Spleen (tissue), 11 donors: ENCODE data around the gene PTGFR. TPM values are rescaled to one million over a fixed set of nuclear protein-coding genes. Genes with fewer than 3 reads are reported as not detected.

Experiments
- DNase-seq: peaks from one replicate; pipeline ENCODE4 v3.0.0-alpha.2; 2020
- H3K27ac ChIP-seq, 8 donors: fragments of 200-600 bp; sonication (generic) in 7 of 8; 1 replicate in 4 of 8; 2 replicates in 4 of 8; pipeline versions ENCODE4 v1.5.0 to v1.8.0; 2016 to 2021; ENCODE audit warnings: inconsistent platforms in 4 of 8, mild to moderate bottlenecking in 4 of 8, moderate library complexity in 1 of 8
- H3K27me3 ChIP-seq, 7 donors: fragments of 200-600 bp; sonication (generic) in 6 of 7; replicated peaks in 1 of 7; 1 replicate in 4 of 7; 2 replicates in 3 of 7; pipeline versions ENCODE4 v1.5.0 to v1.8.0; 2016 to 2021; ENCODE audit warnings: inconsistent platforms in 3 of 7, mild to moderate bottlenecking in 1 of 7
- H3K36me3 ChIP-seq, 6 donors: fragments of 200-600 bp; sonication (generic) in 5 of 6; 1 replicate in 4 of 6; 2 replicates in 2 of 6; pipeline versions ENCODE4 v1.5.0 to v1.8.0; 2016 to 2021; ENCODE audit warnings: inconsistent platforms in 2 of 6
- H3K4me1 ChIP-seq, 6 donors: fragments of 200-600 bp; sonication (generic) in 5 of 6; 1 replicate in 3 of 6; 2 replicates in 3 of 6; pipeline versions ENCODE4 v1.5.0 to v1.8.0; 2016 to 2021; ENCODE audit warnings: inconsistent platforms in 3 of 6
- H3K4me3 ChIP-seq, 8 donors: fragments of 200-600 bp; sonication (generic) in 7 of 8; 1 replicate in 4 of 8; 2 replicates in 4 of 8; pipeline versions ENCODE4 v1.5.0 to v1.8.0; 2016 to 2021; ENCODE audit warnings: inconsistent platforms in 4 of 8, mild to moderate bottlenecking in 4 of 8, moderate library complexity in 2 of 8
- H3K9me3 ChIP-seq, 8 donors: fragments of 200-600 bp; sonication (generic) in 7 of 8; 1 replicate in 4 of 8; 2 replicates in 4 of 8; pipeline versions ENCODE4 v1.5.0 to v1.8.0; 2016 to 2021; ENCODE audit warnings: inconsistent platforms in 4 of 8
- CTCF ChIP-seq, 11 experiments: fragments of 200-600 bp in 7 of 11; fragments of 450-650 bp in 4 of 11; sonication (generic) in 4 of 11; IDR thresholded peaks in 8 of 11; conservative IDR thresholded peaks in 3 of 11; 1 replicate in 7 of 11; 2 replicates in 4 of 11; pipeline versions ENCODE4 v1.4.0 to v1.8.0; 2016 to 2021; ENCODE audit warnings: antibody characterized with exemption in 11 of 11, inconsistent platforms in 4 of 11, mild to moderate bottlenecking in 1 of 11
- POLR2A ChIP-seq, 3 donors: fragments of 450-650 bp; IDR thresholded peaks; one replicate each; pipeline ENCODE4 v1.5.1; 2017; ENCODE audit warnings: antibody characterized with exemption in 3 of 3, mild to moderate bottlenecking in 1 of 3
- POLR2AphosphoS5 ChIP-seq, 3 donors: sonication (generic); formaldehyde crosslinking; IDR thresholded peaks; one replicate each; pipeline ENCODE4 v1.5.1; 2017; ENCODE audit warnings: antibody characterized with exemption in 3 of 3
- WGBS, 5 donors: extraction: QIAGEN DNeasy Blood & Tissue Kit in 3 of 5; methylation state at CpG; one replicate each; pipeline versions ENCODE4 v1.1.5 to v1.1.7; 2013 to 2018; 5-methylcytosine and 5-hydroxymethylcytosine counted together
- intact Hi-C: fragments of 100-400 bp; cut with DNase I; formaldehyde crosslinking; loops from one replicate; pipeline ENCODE4 v1.15.0; 2023; ENCODE audit warnings: low total_unique reads
- polyA plus RNA-seq, 3 donors: library from polyadenylated mRNA; stranded (reverse); fragments of 200-250 nt; gene quantifications; one replicate each; pipeline ENCODE4 v1.2.1, GENCODE V29; 2013
- total RNA-seq, 7 donors: library from RNA; depleted of rRNA in 3 of 7; stranded (reverse); fragments of >200 nt in 3 of 7; fragmentation: NEBNext Ultra II Directional in 4 of 7; extraction: Animal tissue kit (Norgen Biotek cat#: 25700) in 4 of 7; gene quantifications; one replicate each; pipeline versions ENCODE4 v1.1.0 to v1.2.1, GENCODE V29; 2016 to 2021
- donor health status: healthy with polysubstance abuse.
- donor health status: DM: no; HTN: no; CAD: no; lungs with moderate emphysema.
- donor health status: DM: no; HTN: no; CAD: no.
- donor health status: Bipolar disorder and iron deficiency.
- donor health status: healthy.
- donor health status: DM: no; HTN: no; CAD: no.
- donor health status: DM: yes; HTN: yes; CAD: no.

PTGFR gene
- total and polyA plus RNA-seq, 10 donors, result 0.28 to 2.4 (median 0.47) TPM

GRCh38 chr1:78526496-78526895, 35.7 kb downstream of the PTGFR start:
- Histone ChIP-seq H3K4me1 (no peaks in the 10 kb centered on the region), H3K4me3 (no peak overlapping the region), H3K36me3 (no peaks in the 10 kb centered on the region), H3K27me3 (no peaks in the 10 kb centered on the region), H3K9me3 (no peaks in the 10 kb centered on the region), H3K27ac (no peak overlapping the region)
- DNase-seq, result no peak
- whole genome bisulfite sequencing, 5 donors, result 63 to 74% (median 68%) methylated on average over 2 of the region's 2 CpGs
- TF ChIP-seq POLR2AphosphoS5 (IDR thresholded peaks at IDR 0.05), result no peak
- intact Hi-C loops, result no loop called here

GRCh38 chr1:78527706-78528105, 36.9 kb downstream of the PTGFR start:
- no peak for DNase-seq
- no peak for TF ChIP-seq POLR2AphosphoS5 (IDR thresholded peaks at IDR 0.05)
- TF ChIP-seq CTCF (IDR thresholded peaks at IDR 0.05 in 8 of 11, conservative IDR thresholded peaks at IDR 0.05 in 3 of 11), result no peak
- no peak for TF ChIP-seq POLR2A (IDR thresholded peaks at IDR 0.05)
- H3K9me3 ChIP-seq, result no peaks in the 10 kb centered on the region
- no peaks in the 10 kb centered on the region for H3K27me3 ChIP-seq
- intact Hi-C loops, result no loop called here
- no peaks in the 10 kb centered on the region for H3K4me1 ChIP-seq
- no peak overlapping the region for H3K27ac ChIP-seq
- no peaks in the 10 kb centered on the region for H3K36me3 ChIP-seq
- 90 to 96% (median 94%) methylated on average over 2 of the region's 2 CpGs for WGBS, 5 donors
- no peak overlapping the region for H3K4me3 ChIP-seq

GRCh38 chr1:78533527-78533926, 42.8 kb downstream of the PTGFR start:
- no peak for DNase-seq
- WGBS, 5 donors, result 88 to 93% (median 91%) methylated on average over 4 of the region's 4 CpGs
- Histone ChIP-seq H3K4me3 (no peak overlapping the region), H3K4me1 (no peaks in the 10 kb centered on the region), H3K27ac (no peak overlapping the region), H3K9me3 (no peaks in the 10 kb centered on the region), H3K36me3 (no peaks in the 10 kb centered on the region), H3K27me3 (no peaks in the 10 kb centered on the region)
- no peak for TF ChIP-seq CTCF (IDR thresholded peaks at IDR 0.05 in 8 of 11, conservative IDR thresholded peaks at IDR 0.05 in 3 of 11)
- TF ChIP-seq POLR2A (IDR thresholded peaks at IDR 0.05), result no peak
- TF ChIP-seq POLR2AphosphoS5 (IDR thresholded peaks at IDR 0.05), result no peak
- intact Hi-C loops, result no loop called here

- TF ChIP-seq POLR2AphosphoS5 (IDR thresholded peaks at IDR 0.05), result no peak
- TF ChIP-seq CTCF (IDR thresholded peaks at IDR 0.05 in 8 of 11, conservative IDR thresholded peaks at IDR 0.05 in 3 of 11), result no peak
- TF ChIP-seq POLR2A (IDR thresholded peaks at IDR 0.05), result no peak
- no peaks in the 10 kb centered on the region for H3K4me1 ChIP-seq
- 78 to 94% (median 89%) methylated on average over 1 of the region's 1 CpG for WGBS, 5 donors
- H3K9me3 ChIP-seq, result no peaks in the 10 kb centered on the region
- H3K4me3 ChIP-seq, result no peak overlapping the region
- intact Hi-C loops, result no loop called here
- no peak overlapping the region for H3K27ac ChIP-seq
- H3K27me3 ChIP-seq, result no peaks in the 10 kb centered on the region
- H3K36me3 ChIP-seq, result no peaks in the 10 kb centered on the region
- no peak for DNase-seq
Measured at GRCh38 chr1:78535286-78535685, 44.5 kb downstream of the PTGFR start.

- no peaks in the 10 kb centered on the region for H3K27me3 ChIP-seq
- H3K27ac ChIP-seq, result no peak overlapping the region
- WGBS, 5 donors, result 83 to 96% (median 90%) methylated on average over 2 of the region's 2 CpGs
- H3K36me3 ChIP-seq, result no peaks in the 10 kb centered on the region
- intact Hi-C loops, result no loop called here
- H3K9me3 ChIP-seq, result peaks cover 0 to 5% (median 1%) of the 10 kb centered on the region in 8 donors
- TF ChIP-seq POLR2A (IDR thresholded peaks at IDR 0.05) (no peak), POLR2AphosphoS5 (IDR thresholded peaks at IDR 0.05) (no peak), CTCF (IDR thresholded peaks at IDR 0.05 in 8 of 11, conservative IDR thresholded peaks at IDR 0.05 in 3 of 11) (no peak)
- H3K4me3 ChIP-seq, result no peak overlapping the region
- no peaks in the 10 kb centered on the region for H3K4me1 ChIP-seq
- DNase-seq, result no peak
Measured at GRCh38 chr1:78536427-78536826, 45.7 kb downstream of the PTGFR start.
